HepG2 (cell line): ENCODE results near the gene RAB35. TPM values are rescaled to one million over a fixed set of nuclear protein-coding genes. Genes with fewer than 3 reads are reported as not detected.
A peak's percentile ranks its signal among the peaks of the same experiment; 100 is the strongest.

Source experiments
- ATAC-seq: fragments of 200-7000 bp; cut with Tn5 transposase; 3 replicates; pipeline ENCODE4 v1.9.1; 2020; ENCODE audit warnings: mild to moderate bottlenecking, moderate library complexity
- BruUV-seq: library from RNA; stranded (reverse); fragments of 400-500 nt; replicated peaks from 2 replicates; lab custom pipeline; 2021; lab: Mats Ljungman, UMichigan
- CTCF ChIA-PET: fragments of 300-600 bp; formaldehyde crosslinking; extraction: SDS; loops from one replicate; lab custom pipeline; 2021; ENCODE audit warnings: low total read pairs, inconsistent platforms, low intra/inter-chr PET ratio; lab: Yijun Ruan, JAX
- POLR2A ChIA-PET: fragments of 350-600 bp; sonication (Branson Sonifier 250); formaldehyde crosslinking; loops from one replicate; lab custom pipeline; 2020; ENCODE audit warnings: antibody characterized with exemption, inconsistent platforms; lab: Yijun Ruan, JAX
- DNase-seq: peaks from one replicate; pipeline ENCODE4 v3.0.0-alpha.2; 2015; ENCODE audit warnings: low spot score
- FAIRE-seq: peaks from 3 replicates; lab custom pipeline; 2011; peaks lifted over from hg19 to GRCh38; lab: Jason Lieb, UNC
- H2AFZ ChIP-seq: one replicate; pipeline ENCODE4 v1.6.1; 2011; ENCODE audit warnings: low read length, inconsistent platforms
- H3K27ac ChIP-seq: fragments of 300-600 bp; 3 replicates; pipeline ENCODE4 v1.8.0; 2011; ENCODE audit warnings: mixed run types, mild to moderate bottlenecking, mixed read lengths, low read length, inconsistent platforms; ENCODE audit not compliant: insufficient read depth; ENCODE audit errors: extremely low read length
- H3K27me3 ChIP-seq, 2 experiments: fragments of 200-600 bp in 1 of 2; 2 replicates in 1 of 2; 3 replicates in 1 of 2; pipeline versions ENCODE4 v1.6.0 to v1.8.0; 2011; ENCODE audit warnings: low read length in 2 of 2, mild to moderate bottlenecking in 2 of 2, moderate library complexity in 2 of 2, inconsistent platforms in 1 of 2; ENCODE audit not compliant: insufficient read depth in 2 of 2, control insufficient read depth in 1 of 2
- H3K36me3 ChIP-seq, 2 experiments: fragments of 200-600 bp in 1 of 2; replicated peaks in 1 of 2; 2 replicates in 1 of 2; 3 replicates in 1 of 2; pipeline versions ENCODE4 v1.5.1 to v1.8.0; 2011; ENCODE audit warnings: low read length in 2 of 2, inconsistent platforms in 1 of 2; ENCODE audit not compliant: insufficient read depth in 2 of 2, control insufficient read depth in 1 of 2
- H3K4me1 ChIP-seq: 2 replicates; pipeline ENCODE4 v1.5.1; 2012; ENCODE audit warnings: low read length, inconsistent platforms; ENCODE audit not compliant: insufficient read depth
- H3K4me2 ChIP-seq: 2 replicates; pipeline ENCODE4 v1.6.0; 2011; ENCODE audit warnings: low read depth, low read length, inconsistent platforms
- H3K4me3 ChIP-seq, 3 experiments: fragments of 200-600 bp in 1 of 3; sonication (generic), shearing (Covaris generic) in 1 of 3; replicated peaks in 1 of 3; 2 replicates each; pipeline ENCODE4 v1.5.1; 2011 to 2016; ENCODE audit warnings: low read length in 3 of 3, inconsistent platforms in 2 of 3, low read depth in 2 of 3, mild to moderate bottlenecking in 2 of 3, control low read depth in 1 of 3, mixed read lengths in 1 of 3; ENCODE audit not compliant: insufficient read depth in 1 of 3
- H3K79me2 ChIP-seq: one replicate; pipeline ENCODE4 v1.6.1; 2011; ENCODE audit warnings: low read length, inconsistent platforms; ENCODE audit not compliant: insufficient read depth
- H3K9ac ChIP-seq: 2 replicates; pipeline ENCODE4 v1.6.0; 2011; ENCODE audit warnings: mild to moderate bottlenecking, low read depth, low read length, inconsistent platforms; ENCODE audit not compliant: insufficient read depth
- H3K9me3 ChIP-seq: 2 replicates; pipeline ENCODE4 v1.5.1; 2012; ENCODE audit warnings: mild to moderate bottlenecking, low read length
- H4K20me1 ChIP-seq: 2 replicates; pipeline ENCODE4 v1.6.0; 2011; ENCODE audit warnings: inconsistent platforms, mild to moderate bottlenecking, low read length, moderate library complexity; ENCODE audit not compliant: insufficient read depth
- FOXJ3 ChIP-seq: sonication (generic); formaldehyde crosslinking; IDR thresholded peaks from 2 replicates; pipeline ENCODE4 v1.4.0; 2020; ENCODE audit warnings: missing genetic modification reagents, mild to moderate bottlenecking, borderline replicate concordance
- GABPA ChIP-seq, 2 experiments: IDR thresholded peaks; 2 replicates each; pipeline ENCODE4 v1.6.1; 2011 to 2016; ENCODE audit warnings: low read depth in 2 of 2, low read length in 1 of 2, missing biosample characterization in 1 of 2, missing genetic modification characterization in 1 of 2
- KLF6 ChIP-seq: IDR thresholded peaks from 2 replicates; pipeline ENCODE4 v1.8.0; 2016; ENCODE audit warnings: missing biosample characterization, missing genetic modification reagents
- MAF1 ChIP-seq: sonication (generic); formaldehyde crosslinking; IDR thresholded peaks from 2 replicates; pipeline ENCODE4 v1.5.0; 2020; ENCODE audit warnings: missing genetic modification reagents, borderline replicate concordance
- MAFK ChIP-seq, 2 experiments: IDR thresholded peaks in 1 of 2; conservative IDR thresholded peaks in 1 of 2; 2 replicates each; pipeline ENCODE4 v1.6.1; 2011; ENCODE audit warnings: improper control_type of control experiment in 2 of 2, low read length in 2 of 2
- SRY ChIP-seq: sonication (generic); formaldehyde crosslinking; IDR thresholded peaks from 2 replicates; pipeline ENCODE4 v1.8.0; 2022; ENCODE audit warnings: mild to moderate bottlenecking, missing genetic modification reagents
- ZNF407 ChIP-seq: sonication (generic); formaldehyde crosslinking; IDR thresholded peaks from one replicate; pipeline ENCODE4 v1.5.1; 2020; ENCODE audit warnings: mild to moderate bottlenecking, missing genetic modification reagents; ENCODE audit errors: not compliant biosample characterization
- WGBS: methylation state at CpG from one replicate; pipeline ENCODE4 v1.1.6; 2017; ENCODE audit warnings: low lambda C conversion rate; 5-methylcytosine and 5-hydroxymethylcytosine counted together
- in situ Hi-C: cut with HindIII; loops from 2 replicates; pipeline ENCODE4 v1.10.0; 2017; ENCODE audit warnings: low pct_unique_long_range_greater_than_20kb; ENCODE audit not compliant: extremely low pct_ligation_motif_present
- intact Hi-C: fragments of 100-400 bp; cut with micrococcal nuclease; formaldehyde crosslinking; loops from one replicate; pipeline ENCODE4 v1.10.0; 2022; ENCODE audit not compliant: unreplicated experiment
- polyA plus RNA-seq, 8 experiments: library from polyadenylated mRNA; depleted of rRNA in 3 of 8; stranded (reverse) in 7 of 8; unstranded in 1 of 8; fragments of >200 nt; fragmentation: Illumina TruSeq in 4 of 8; extraction: Trizol in 4 of 8; gene quantifications; 2 replicates each; pipeline versions ENCODE4 v1.2.1 to v1.2.3, GENCODE V29; 2011 to 2016; ENCODE audit warnings: low read depth in 4 of 8, missing spikeins in 1 of 8, mixed read lengths in 1 of 8; ENCODE audit not compliant: insufficient read depth in 1 of 8
- total RNA-seq, 5 experiments: library from RNA; depleted of rRNA; stranded (reverse); fragments of >200 nt; fragmentation: Illumina TruSeq; extraction: Trizol; gene quantifications; 2 replicates each; pipeline ENCODE4 v1.2.3, GENCODE V29; 2016; ENCODE audit warnings: low read depth in 1 of 5

RAB35 gene
- total and polyA plus RNA-seq, 2 of the 13 experiments (the other 11 are each of a cell fraction or from before 2014, with no cell fraction given), result 25.2 to 29.1 TPM

- 96% methylated on average over 18 of the region's 18 CpGs for WGBS
- no TSS peak for BruUV-seq
- Histone ChIP-seq H3K4me2 (no peak overlapping the region), H3K36me3 (no peaks in the 10 kb centered on the region), H2AFZ (no peak overlapping the region), H3K9me3 (no peaks in the 10 kb centered on the region), H3K4me1 (peaks cover 10% of the 10 kb centered on the region; the same call in 1 of the 2 replicates), H3K27me3 (no peaks in the 10 kb centered on the region), H4K20me1 (no peaks in the 10 kb centered on the region), H3K9ac (no peak overlapping the region), H3K79me2 (no peaks in the 10 kb centered on the region), H3K4me3 (no peak overlapping the region), H3K27ac (no peak overlapping the region)
- no peak for ATAC-seq
- ChIA-PET CTCF (no interaction called here), POLR2A (no interaction called here)
- DNase-seq, result no peak
- no peak for FAIRE-seq
- in situ Hi-C loops (no loop called here), intact Hi-C loops (no loop called here)
- TF ChIP-seq KLF6 (CRISPR knock-in tag) (no peak), MAFK (conservative IDR thresholded peaks at IDR 0.05 in 1 of 2, IDR thresholded peaks at IDR 0.05 in 1 of 2; ENCODE audit: low read length in 2 of 2) (peak in 1 of 2 experiments; percentile 41; a peak in 1 of 4 replicates)
Observed at GRCh38 chr12:120072472-120073249, 43.9 kb downstream of the RAB35 start.

GRCh38 chr12:120071493-120072020, 45.0 kb downstream of the RAB35 start:
- BruUV-seq, result no TSS peak
- Histone ChIP-seq H3K79me2 (no peaks in the 10 kb centered on the region), H3K4me3 (no peak overlapping the region), H3K27ac (no peak overlapping the region), H4K20me1 (no peaks in the 10 kb centered on the region), H3K4me1 (peaks cover 10% of the 10 kb centered on the region; the same call in 1 of the 2 replicates), H3K27me3 (no peaks in the 10 kb centered on the region), H3K36me3 (no peaks in the 10 kb centered on the region), H3K9me3 (no peaks in the 10 kb centered on the region), H3K4me2 (no peak overlapping the region), H3K9ac (no peak overlapping the region), H2AFZ (no peak overlapping the region)
- in situ Hi-C loops, result no loop called here
- POLR2A ChIA-PET, result no interaction called here
- DNase-seq (no peak), FAIRE-seq (no peak), ATAC-seq (no peak)
- intact Hi-C loops, result no loop called here
- 96% methylated on average over 3 of the region's 6 CpGs for WGBS
- CTCF ChIA-PET, result no interaction called here
- no peak for TF ChIP-seq GABPA (IDR thresholded peaks at IDR 0.05; ENCODE audit: low read depth, low read length)
- no peak for TF ChIP-seq GABPA (CRISPR knock-in tag; IDR thresholded peaks at IDR 0.05; ENCODE audit: low read depth)
- no peak for TF ChIP-seq ZNF407 (CRISPR knock-in tag)
- TF ChIP-seq FOXJ3 (CRISPR knock-in tag), result no peak
- TF ChIP-seq MAF1 (CRISPR knock-in tag), result no peak
- no peak for TF ChIP-seq SRY
